ENCODE measurements around the gene RNU7-1. TPM values are rescaled to one million over a fixed set of nuclear protein-coding genes. Genes with fewer than 3 reads are reported as not detected.

RNU7-1 gene
- total RNA-seq, 1 donor, result not detected

DNA sequence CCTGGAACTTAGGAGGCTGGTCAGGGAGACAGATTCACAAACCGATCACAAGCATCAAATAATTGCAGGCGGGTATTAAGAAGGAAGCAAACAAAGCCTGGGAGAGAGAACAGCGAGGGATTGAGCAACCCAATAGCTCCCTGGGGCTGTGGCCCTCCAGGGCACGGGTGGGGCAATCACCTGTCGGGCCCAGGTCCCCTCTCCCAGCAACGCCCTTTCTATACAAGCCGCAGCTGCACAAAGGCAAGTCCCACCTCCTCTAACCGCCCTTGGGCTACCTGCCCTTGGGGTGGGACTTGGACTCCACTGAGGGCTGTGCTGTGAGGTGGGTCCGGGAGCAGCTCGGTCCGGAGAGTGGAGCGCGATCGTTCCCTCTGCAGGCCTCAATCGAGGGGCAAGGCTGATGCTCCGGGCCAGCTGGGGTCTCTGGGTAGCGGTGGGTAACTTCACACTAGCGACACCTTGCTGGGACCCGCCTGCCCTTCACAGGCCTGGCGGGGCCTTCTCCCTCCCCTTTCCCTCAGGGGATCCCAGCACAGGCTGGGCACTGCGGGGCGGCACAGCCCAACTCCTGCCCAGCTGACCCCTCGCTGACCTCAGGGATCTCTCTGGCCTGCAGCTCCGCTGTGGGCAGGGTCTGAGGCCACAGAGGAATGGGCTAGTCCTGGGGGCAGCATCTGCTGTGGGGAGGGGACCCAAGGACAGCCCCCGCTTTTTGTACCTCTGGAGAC lies 18.8 kb downstream of the RNU7-1 start:
- H3K4me3 ChIP-seq (ENCODE audit: insufficient read depth, low read length), result peak overlapping the region; percentile 58
- H2AFZ ChIP-seq (ENCODE audit: low read length), result peak overlapping the region; percentile 90
- peaks cover 6% of the 10 kb centered on the region for H3K79me2 ChIP-seq (ENCODE audit: insufficient read depth, low read length)
- H4K20me1 ChIP-seq (ENCODE audit: insufficient read depth, low read length), result peaks cover 4% of the 10 kb centered on the region
- H3K27ac ChIP-seq (ENCODE audit: low read depth, low read length), result peak overlapping the region; percentile 93
- H3K4me2 ChIP-seq (ENCODE audit: insufficient read depth, low read length), result peak overlapping the region; percentile 85
- H3K27me3 ChIP-seq (ENCODE audit: insufficient read depth, low read length), result no peaks in the 10 kb centered on the region
- peaks cover 28% of the 10 kb centered on the region for H3K36me3 ChIP-seq (ENCODE audit: insufficient read depth, low read length)
- DNase-seq (ENCODE audit: insufficient read length, low spot score, missing footprints), result no peak
- TF ChIP-seq, protein P1, sequence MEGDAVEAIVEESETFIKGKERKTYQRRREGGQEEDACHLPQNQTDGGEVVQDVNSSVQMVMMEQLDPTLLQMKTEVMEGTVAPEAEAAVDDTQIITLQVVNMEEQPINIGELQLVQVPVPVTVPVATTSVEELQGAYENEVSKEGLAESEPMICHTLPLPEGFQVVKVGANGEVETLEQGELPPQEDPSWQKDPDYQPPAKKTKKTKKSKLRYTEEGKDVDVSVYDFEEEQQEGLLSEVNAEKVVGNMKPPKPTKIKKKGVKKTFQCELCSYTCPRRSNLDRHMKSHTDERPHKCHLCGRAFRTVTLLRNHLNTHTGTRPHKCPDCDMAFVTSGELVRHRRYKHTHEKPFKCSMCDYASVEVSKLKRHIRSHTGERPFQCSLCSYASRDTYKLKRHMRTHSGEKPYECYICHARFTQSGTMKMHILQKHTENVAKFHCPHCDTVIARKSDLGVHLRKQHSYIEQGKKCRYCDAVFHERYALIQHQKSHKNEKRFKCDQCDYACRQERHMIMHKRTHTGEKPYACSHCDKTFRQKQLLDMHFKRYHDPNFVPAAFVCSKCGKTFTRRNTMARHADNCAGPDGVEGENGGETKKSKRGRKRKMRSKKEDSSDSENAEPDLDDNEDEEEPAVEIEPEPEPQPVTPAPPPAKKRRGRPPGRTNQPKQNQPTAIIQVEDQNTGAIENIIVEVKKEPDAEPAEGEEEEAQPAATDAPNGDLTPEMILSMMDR (IDR thresholded peaks at IDR 0.05; ENCODE audit: extremely low read depth, low read depth, low read length), result no peak
- peaks cover 16% of the 10 kb centered on the region for H3K4me1 ChIP-seq (ENCODE audit: insufficient read depth, low read length)
- H3K9me3 ChIP-seq (ENCODE audit: low read depth, low read length), result no peaks in the 10 kb centered on the region

DNA sequence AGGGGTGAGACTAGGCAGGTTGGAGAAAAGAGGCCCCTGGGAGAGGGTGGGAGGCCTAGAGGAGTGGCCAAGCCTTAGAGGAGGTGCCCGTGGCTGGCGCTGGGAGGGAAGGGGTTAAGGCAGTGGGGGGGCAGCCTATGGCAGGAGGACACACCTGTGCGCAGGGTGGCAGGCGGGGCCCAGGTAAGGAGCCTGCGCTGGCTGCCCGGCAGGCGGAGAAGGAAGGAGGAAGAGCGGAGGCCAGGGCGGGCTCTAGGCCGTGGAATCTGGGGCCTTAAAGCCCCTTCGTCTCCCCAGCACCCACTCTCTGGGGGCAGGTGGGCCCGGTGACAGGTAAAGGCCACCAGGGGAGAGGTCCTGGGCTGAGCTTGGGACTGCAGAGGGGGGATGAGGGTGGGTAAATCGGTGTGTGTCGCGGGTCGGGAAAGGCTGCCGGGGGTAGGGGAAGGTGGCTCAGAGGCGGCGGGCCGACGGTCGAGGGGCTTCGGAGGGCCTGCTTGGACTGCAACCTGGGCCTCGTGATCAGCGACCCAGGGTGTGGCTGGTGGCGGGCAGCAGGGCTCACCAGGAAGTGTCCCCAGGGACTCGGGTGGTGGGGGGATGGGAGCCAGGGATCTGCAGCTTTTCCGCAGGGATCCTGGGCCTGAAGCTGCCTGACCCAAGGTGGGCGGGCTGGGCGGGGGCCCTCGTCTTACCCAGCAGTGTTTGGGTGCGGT lies 19.6 kb downstream of the RNU7-1 start:
- H2AFZ ChIP-seq (ENCODE audit: low read length), result no peak overlapping the region
- H3K4me2 ChIP-seq (ENCODE audit: insufficient read depth, low read length), result no peak overlapping the region
- peaks cover 4% of the 10 kb centered on the region for H4K20me1 ChIP-seq (ENCODE audit: insufficient read depth, low read length)

DNA sequence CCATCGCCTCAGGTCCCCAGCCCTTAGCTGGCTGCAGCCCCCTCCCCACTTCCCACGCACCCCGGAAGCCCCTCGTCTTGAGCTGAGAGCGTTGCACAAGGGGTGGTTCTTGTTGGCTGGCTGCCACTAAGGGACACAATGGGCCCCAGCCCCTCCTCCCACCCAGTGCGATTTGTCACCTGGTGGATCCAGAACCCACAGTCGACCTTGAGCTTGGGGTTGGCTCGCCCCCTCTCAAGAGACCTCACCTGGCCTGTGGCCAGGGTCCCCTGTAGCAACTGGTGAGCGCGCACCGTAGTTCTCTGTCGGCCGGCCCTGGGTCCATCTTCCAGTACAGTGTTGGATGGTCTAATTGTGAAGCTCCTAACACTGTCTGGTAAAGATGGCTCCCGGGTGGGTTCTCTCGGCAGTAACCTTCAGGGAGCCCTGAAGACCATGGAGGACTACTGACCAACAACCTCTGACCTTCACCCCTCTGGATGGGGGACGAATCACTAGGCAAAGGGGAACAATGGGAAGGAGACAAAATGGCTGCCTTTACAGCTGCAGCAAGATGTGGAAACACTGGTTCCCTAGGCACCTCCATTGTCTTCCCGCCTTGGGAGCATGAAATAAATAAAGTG lies 20.3 kb downstream of the RNU7-1 start:
- no peak overlapping the region for H3K4me2 ChIP-seq (ENCODE audit: insufficient read depth, low read length)
- TF ChIP-seq, protein P1 (IDR thresholded peaks at IDR 0.05; ENCODE audit: extremely low read depth, low read depth, low read length), result no peak

More for the DNA sequence above, 19.6 kb downstream of the RNU7-1 start:
- Histone ChIP-seq H3K4me1 (ENCODE audit: insufficient read depth, low read length) (peaks cover 16% of the 10 kb centered on the region), H3K36me3 (ENCODE audit: insufficient read depth, low read length) (peaks cover 35% of the 10 kb centered on the region), H3K79me2 (ENCODE audit: insufficient read depth, low read length) (peaks cover 13% of the 10 kb centered on the region), H3K9me3 (ENCODE audit: low read depth, low read length) (no peaks in the 10 kb centered on the region), H3K27ac (ENCODE audit: low read depth, low read length) (no peak overlapping the region), H3K27me3 (ENCODE audit: insufficient read depth, low read length) (no peaks in the 10 kb centered on the region), H3K4me3 (ENCODE audit: insufficient read depth, low read length) (no peak overlapping the region)
- DNase-seq (ENCODE audit: insufficient read length, low spot score, missing footprints), result no peak
- TF ChIP-seq, protein P1 (IDR thresholded peaks at IDR 0.05; ENCODE audit: extremely low read depth, low read depth, low read length), result no peak

DNA sequence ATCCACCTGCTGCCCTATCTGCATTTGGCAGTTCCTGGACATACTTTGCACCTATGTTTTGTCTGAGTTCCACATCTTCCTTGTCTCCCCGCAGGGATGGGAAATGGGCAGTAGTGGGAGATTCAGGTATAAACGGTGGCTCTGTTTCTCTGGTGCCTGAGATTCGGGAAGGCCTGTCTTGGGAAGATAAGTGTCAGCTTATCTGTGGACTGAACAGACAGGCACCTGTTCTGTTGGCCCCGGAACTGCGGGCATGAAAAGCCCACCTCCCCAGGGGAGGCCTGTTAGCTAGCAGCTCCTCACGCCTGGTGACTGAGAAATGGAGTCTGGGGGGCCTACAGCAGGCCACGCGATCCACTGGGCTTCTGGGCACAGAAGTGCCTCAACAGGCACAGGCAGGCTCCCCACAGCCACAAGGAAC lies 21.0 kb downstream of the RNU7-1 start:
- Histone ChIP-seq H3K4me3 (ENCODE audit: insufficient read depth, low read length) (no peak overlapping the region), H3K9me3 (ENCODE audit: low read depth, low read length) (no peaks in the 10 kb centered on the region), H3K4me2 (ENCODE audit: insufficient read depth, low read length) (no peak overlapping the region), H3K36me3 (ENCODE audit: insufficient read depth, low read length) (peaks cover 46% of the 10 kb centered on the region), H3K79me2 (ENCODE audit: insufficient read depth, low read length) (peaks cover 26% of the 10 kb centered on the region), H3K4me1 (ENCODE audit: insufficient read depth, low read length) (peaks cover 26% of the 10 kb centered on the region), H4K20me1 (ENCODE audit: insufficient read depth, low read length) (peaks cover 4% of the 10 kb centered on the region), H2AFZ (ENCODE audit: low read length) (peak overlapping the region; percentile 36), H3K27ac (ENCODE audit: low read depth, low read length) (peak overlapping the region; percentile 48), H3K27me3 (ENCODE audit: insufficient read depth, low read length) (no peaks in the 10 kb centered on the region)
- DNase-seq (ENCODE audit: insufficient read length, low spot score, missing footprints), result no peak
- TF ChIP-seq, protein P1 (IDR thresholded peaks at IDR 0.05; ENCODE audit: extremely low read depth, low read depth, low read length), result no peak

More for the DNA sequence above, 20.3 kb downstream of the RNU7-1 start:
- Histone ChIP-seq H3K4me3 (ENCODE audit: insufficient read depth, low read length) (no peak overlapping the region), H3K9me3 (ENCODE audit: low read depth, low read length) (no peaks in the 10 kb centered on the region), H3K27ac (ENCODE audit: low read depth, low read length) (no peak overlapping the region), H4K20me1 (ENCODE audit: insufficient read depth, low read length) (peaks cover 4% of the 10 kb centered on the region), H3K36me3 (ENCODE audit: insufficient read depth, low read length) (peaks cover 42% of the 10 kb centered on the region), H3K27me3 (ENCODE audit: insufficient read depth, low read length) (no peaks in the 10 kb centered on the region), H3K79me2 (ENCODE audit: insufficient read depth, low read length) (peaks cover 20% of the 10 kb centered on the region), H3K4me1 (ENCODE audit: insufficient read depth, low read length) (peaks cover 19% of the 10 kb centered on the region), H2AFZ (ENCODE audit: low read length) (no peak overlapping the region)
- no peak for DNase-seq (ENCODE audit: insufficient read length, low spot score, missing footprints)

All from osteoblast (primary cell).